HepG2 (cell line): ENCODE results near the gene CTCF. TPM values are rescaled to one million over a fixed set of nuclear protein-coding genes. Genes with fewer than 3 reads are reported as not detected.

Experiments used
- ATF7 ChIP-seq, 2 experiments: fragments of 450-650 bp in 1 of 2; sonication (generic) in 1 of 2; formaldehyde crosslinking in 1 of 2; IDR thresholded peaks; 2 replicates each; pipeline versions ENCODE4 v1.4.0 to v1.6.1; 2016 to 2020; ENCODE audit warnings: antibody characterized with exemption in 1 of 2, mild to moderate bottlenecking in 1 of 2, missing genetic modification reagents in 1 of 2
- ISX ChIP-seq: sonication (generic); formaldehyde crosslinking; conservative IDR thresholded peaks from 2 replicates; pipeline ENCODE4 v1.5.0; 2020; ENCODE audit warnings: missing genetic modification reagents
- JUNB ChIP-seq: sonication (generic); formaldehyde crosslinking; IDR thresholded peaks from 2 replicates; pipeline ENCODE4 v1.8.0; 2022; ENCODE audit warnings: missing genetic modification reagents, mild to moderate bottlenecking, borderline replicate concordance
- KMT2B ChIP-seq: IDR thresholded peaks from 2 replicates; pipeline ENCODE4 v1.6.1; 2016; ENCODE audit warnings: missing genetic modification reagents, missing compliant biosample characterization
- MYNN ChIP-seq: sonication (generic); formaldehyde crosslinking; IDR thresholded peaks from 2 replicates; pipeline ENCODE4 v1.4.0; 2020; ENCODE audit warnings: mild to moderate bottlenecking, low read depth, missing genetic modification reagents
- NCOA5 ChIP-seq: sonication (generic); formaldehyde crosslinking; IDR thresholded peaks from 2 replicates; pipeline ENCODE4 v1.4.0; 2020; ENCODE audit warnings: missing genetic modification reagents
- NFYC ChIP-seq: IDR thresholded peaks from 2 replicates; pipeline ENCODE4 v1.6.1; 2016; ENCODE audit warnings: missing genetic modification reagents, missing compliant biosample characterization
- POGK ChIP-seq: sonication (generic); formaldehyde crosslinking; conservative IDR thresholded peaks from 2 replicates; pipeline ENCODE4 v1.8.0; 2022; ENCODE audit warnings: mild to moderate bottlenecking, moderate library complexity, missing genetic modification reagents
- SALL2 ChIP-seq: sonication (generic); formaldehyde crosslinking; IDR thresholded peaks from 2 replicates; pipeline ENCODE4 v1.8.1; 2023; ENCODE audit warnings: mild to moderate bottlenecking, missing genetic modification reagents, inconsistent platforms
- ZBTB38 ChIP-seq: sonication (generic); formaldehyde crosslinking; IDR thresholded peaks from 2 replicates; pipeline ENCODE4 v1.5.1; 2020; ENCODE audit warnings: mild to moderate bottlenecking, missing genetic modification reagents
- ZNF253 ChIP-seq: sonication (generic); formaldehyde crosslinking; IDR thresholded peaks from 2 replicates; pipeline ENCODE4 v1.8.0; 2022; ENCODE audit warnings: mild to moderate bottlenecking, missing genetic modification reagents, borderline replicate concordance
- ZNF263 ChIP-seq: sonication (generic); formaldehyde crosslinking; IDR thresholded peaks from 2 replicates; pipeline ENCODE4 v1.4.0; 2020; ENCODE audit warnings: missing genetic modification reagents
- ZNF296 ChIP-seq: sonication (generic); formaldehyde crosslinking; conservative IDR thresholded peaks from 2 replicates; pipeline ENCODE4 v1.5.0; 2020; ENCODE audit warnings: mild to moderate bottlenecking, missing genetic modification reagents
- ZNF510 ChIP-seq: sonication (generic); formaldehyde crosslinking; IDR thresholded peaks from 2 replicates; pipeline ENCODE4 v1.4.0; 2020; ENCODE audit warnings: low read depth, mild to moderate bottlenecking, missing genetic modification reagents
- ZNF605 ChIP-seq: sonication (generic); formaldehyde crosslinking; IDR thresholded peaks from 2 replicates; pipeline ENCODE4 v1.8.0; 2022; ENCODE audit warnings: mild to moderate bottlenecking, missing genetic modification reagents
- ZNF629 ChIP-seq: sonication (generic); formaldehyde crosslinking; conservative IDR thresholded peaks from 2 replicates; pipeline ENCODE4 v1.5.0; 2020; ENCODE audit warnings: missing genetic modification reagents
- ZNF772 ChIP-seq: sonication (generic); formaldehyde crosslinking; IDR thresholded peaks from 2 replicates; pipeline ENCODE4 v1.5.0; 2020; ENCODE audit warnings: mild to moderate bottlenecking, missing genetic modification reagents
- ZSCAN21 ChIP-seq: sonication (generic); formaldehyde crosslinking; IDR thresholded peaks from 2 replicates; pipeline ENCODE4 v1.8.0; 2022; ENCODE audit warnings: mild to moderate bottlenecking, missing genetic modification reagents, moderate library complexity, borderline replicate concordance
- polyA plus RNA-seq, 8 experiments: library from polyadenylated mRNA; depleted of rRNA in 3 of 8; stranded (reverse) in 7 of 8; unstranded in 1 of 8; fragments of >200 nt; fragmentation: Illumina TruSeq in 4 of 8; extraction: Trizol in 4 of 8; gene quantifications; 2 replicates each; pipeline versions ENCODE4 v1.2.1 to v1.2.3, GENCODE V29; 2011 to 2016; ENCODE audit warnings: low read depth in 4 of 8, missing spikeins in 1 of 8, mixed read lengths in 1 of 8; ENCODE audit not compliant: insufficient read depth in 1 of 8
- total RNA-seq, 5 experiments: library from RNA; depleted of rRNA; stranded (reverse); fragments of >200 nt; fragmentation: Illumina TruSeq; extraction: Trizol; gene quantifications; 2 replicates each; pipeline ENCODE4 v1.2.3, GENCODE V29; 2016; ENCODE audit warnings: low read depth in 1 of 5
- TF ChIP-seq, protein P1 (sequence below): IDR thresholded peaks from 2 replicates; pipeline ENCODE4 v1.4.0; 2020; ENCODE audit warnings: mild to moderate bottlenecking, missing genetic modification reagents
- TF ChIP-seq, protein P2 (sequence below): IDR thresholded peaks from 2 replicates; pipeline ENCODE4 v1.6.1; 2012; ENCODE audit warnings: low read depth, low read length, improper control_type of control experiment
- TF ChIP-seq, protein P3 (sequence below): sonication (generic); IDR thresholded peaks from 2 replicates; pipeline ENCODE4 v1.6.1; 2016; ENCODE audit warnings: low read depth, borderline replicate concordance

CTCF gene
- total and polyA plus RNA-seq, 2 of the 13 experiments (the other 11 are each of a cell fraction or from before 2014, with no cell fraction given) = 19.5 to 37.5 TPM

- TF ChIP-seq, protein P1, sequence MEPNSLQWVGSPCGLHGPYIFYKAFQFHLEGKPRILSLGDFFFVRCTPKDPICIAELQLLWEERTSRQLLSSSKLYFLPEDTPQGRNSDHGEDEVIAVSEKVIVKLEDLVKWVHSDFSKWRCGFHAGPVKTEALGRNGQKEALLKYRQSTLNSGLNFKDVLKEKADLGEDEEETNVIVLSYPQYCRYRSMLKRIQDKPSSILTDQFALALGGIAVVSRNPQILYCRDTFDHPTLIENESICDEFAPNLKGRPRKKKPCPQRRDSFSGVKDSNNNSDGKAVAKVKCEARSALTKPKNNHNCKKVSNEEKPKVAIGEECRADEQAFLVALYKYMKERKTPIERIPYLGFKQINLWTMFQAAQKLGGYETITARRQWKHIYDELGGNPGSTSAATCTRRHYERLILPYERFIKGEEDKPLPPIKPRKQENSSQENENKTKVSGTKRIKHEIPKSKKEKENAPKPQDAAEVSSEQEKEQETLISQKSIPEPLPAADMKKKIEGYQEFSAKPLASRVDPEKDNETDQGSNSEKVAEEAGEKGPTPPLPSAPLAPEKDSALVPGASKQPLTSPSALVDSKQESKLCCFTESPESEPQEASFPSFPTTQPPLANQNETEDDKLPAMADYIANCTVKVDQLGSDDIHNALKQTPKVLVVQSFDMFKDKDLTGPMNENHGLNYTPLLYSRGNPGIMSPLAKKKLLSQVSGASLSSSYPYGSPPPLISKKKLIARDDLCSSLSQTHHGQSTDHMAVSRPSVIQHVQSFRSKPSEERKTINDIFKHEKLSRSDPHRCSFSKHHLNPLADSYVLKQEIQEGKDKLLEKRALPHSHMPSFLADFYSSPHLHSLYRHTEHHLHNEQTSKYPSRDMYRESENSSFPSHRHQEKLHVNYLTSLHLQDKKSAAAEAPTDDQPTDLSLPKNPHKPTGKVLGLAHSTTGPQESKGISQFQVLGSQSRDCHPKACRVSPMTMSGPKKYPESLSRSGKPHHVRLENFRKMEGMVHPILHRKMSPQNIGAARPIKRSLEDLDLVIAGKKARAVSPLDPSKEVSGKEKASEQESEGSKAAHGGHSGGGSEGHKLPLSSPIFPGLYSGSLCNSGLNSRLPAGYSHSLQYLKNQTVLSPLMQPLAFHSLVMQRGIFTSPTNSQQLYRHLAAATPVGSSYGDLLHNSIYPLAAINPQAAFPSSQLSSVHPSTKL (CRISPR knock-in tag) = 0 out of 2 replicates have a peak, but pooled peaks have one; percentile 15
- no peak for TF ChIP-seq ZBTB38 (CRISPR knock-in tag)
- TF ChIP-seq NCOA5 = no peak
- TF ChIP-seq ZNF772 (CRISPR knock-in tag) = 0 out of 2 replicates have a peak, but pooled peaks have one; percentile 6
- TF ChIP-seq ISX (CRISPR knock-in tag) = 0 out of 2 replicates have a peak, but pooled peaks have one; percentile 66
- TF ChIP-seq ZNF510 (CRISPR knock-in tag) = no peak
- peak; percentile 88 for TF ChIP-seq SALL2 (CRISPR knock-in tag)
- no peak for TF ChIP-seq ATF7 (IDR thresholded peaks at IDR 0.05)
- TF ChIP-seq ATF7 (CRISPR knock-in tag; IDR thresholded peaks at IDR 0.05) = 0 out of 2 replicates have a peak, but pooled peaks have one; percentile 29
- TF ChIP-seq ZNF605 (CRISPR knock-in tag) = peak; percentile 60
- 0 out of 2 replicates have a peak, but pooled peaks have one; percentile 16 for TF ChIP-seq ZNF253 (CRISPR knock-in tag)
- TF ChIP-seq, protein P2, sequence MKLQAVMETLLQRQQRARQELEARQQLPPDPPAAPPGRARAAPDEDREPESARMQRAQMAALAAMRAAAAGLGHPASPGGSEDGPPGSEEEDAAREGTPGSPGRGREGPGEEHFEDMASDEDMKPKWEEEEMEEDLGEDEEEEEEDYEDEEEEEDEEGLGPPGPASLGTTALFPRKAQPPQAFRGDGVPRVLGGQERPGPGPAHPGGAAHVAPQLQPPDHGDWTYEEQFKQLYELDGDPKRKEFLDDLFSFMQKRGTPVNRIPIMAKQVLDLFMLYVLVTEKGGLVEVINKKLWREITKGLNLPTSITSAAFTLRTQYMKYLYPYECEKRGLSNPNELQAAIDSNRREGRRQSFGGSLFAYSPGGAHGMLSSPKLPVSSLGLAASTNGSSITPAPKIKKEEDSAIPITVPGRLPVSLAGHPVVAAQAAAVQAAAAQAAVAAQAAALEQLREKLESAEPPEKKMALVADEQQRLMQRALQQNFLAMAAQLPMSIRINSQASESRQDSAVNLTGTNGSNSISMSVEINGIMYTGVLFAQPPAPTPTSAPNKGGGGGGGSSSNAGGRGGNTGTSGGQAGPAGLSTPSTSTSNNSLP = no peak
- no peak for TF ChIP-seq MYNN (CRISPR knock-in tag)
- TF ChIP-seq ZSCAN21 (CRISPR knock-in tag) = 0 out of 2 replicates have a peak, but pooled peaks have one; percentile 50
- TF ChIP-seq JUNB (CRISPR knock-in tag) = no peak
- TF ChIP-seq ZNF629 (CRISPR knock-in tag) = no peak
- 0 out of 2 replicates have a peak, but pooled peaks have one; percentile 72 for TF ChIP-seq ZNF296 (CRISPR knock-in tag)
- TF ChIP-seq POGK (CRISPR knock-in tag) = peak; percentile 29; the same call in 1 of the 2 replicates
- peak; percentile 8 for TF ChIP-seq KMT2B (CRISPR knock-in tag)
- TF ChIP-seq ZNF263 (CRISPR knock-in tag) = 0 out of 2 replicates have a peak, but pooled peaks have one; percentile 9
- TF ChIP-seq, protein P3, sequence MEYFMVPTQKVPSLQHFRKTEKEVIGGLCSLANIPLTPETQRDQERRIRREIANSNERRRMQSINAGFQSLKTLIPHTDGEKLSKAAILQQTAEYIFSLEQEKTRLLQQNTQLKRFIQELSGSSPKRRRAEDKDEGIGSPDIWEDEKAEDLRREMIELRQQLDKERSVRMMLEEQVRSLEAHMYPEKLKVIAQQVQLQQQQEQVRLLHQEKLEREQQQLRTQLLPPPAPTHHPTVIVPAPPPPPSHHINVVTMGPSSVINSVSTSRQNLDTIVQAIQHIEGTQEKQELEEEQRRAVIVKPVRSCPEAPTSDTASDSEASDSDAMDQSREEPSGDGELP = no peak
- no peak for TF ChIP-seq NFYC
Measured at GRCh38 chr16:67528870-67529581, 33.3 kb upstream of the CTCF start (continued).
